Prostate gland (tissue), 2 donors: Measurements from ENCODE around the gene DPYD.

Experiments used
- POLR2A ChIP-seq: fragments of 450-650 bp; IDR thresholded peaks from one replicate; pipeline ENCODE4 v1.6.1; 2016; ENCODE audit warnings: antibody characterized with exemption, mild to moderate bottlenecking
- POLR2AphosphoS5 ChIP-seq: sonication (generic); formaldehyde crosslinking; IDR thresholded peaks from one replicate; pipeline ENCODE4 v1.6.1; 2017; ENCODE audit warnings: antibody characterized with exemption
- TF ChIP-seq, protein P1 (sequence below), 4 experiments: fragments of 200-600 bp in 2 of 4; fragments of 450-650 bp in 2 of 4; sonication (generic) in 2 of 4; IDR thresholded peaks; 1 replicate in 3 of 4; 2 replicates in 1 of 4; pipeline ENCODE4 v1.5.1; 2016 to 2019; ENCODE audit warnings: antibody characterized with exemption in 4 of 4, mild to moderate bottlenecking in 2 of 4, moderate library complexity in 2 of 4

DNA sequence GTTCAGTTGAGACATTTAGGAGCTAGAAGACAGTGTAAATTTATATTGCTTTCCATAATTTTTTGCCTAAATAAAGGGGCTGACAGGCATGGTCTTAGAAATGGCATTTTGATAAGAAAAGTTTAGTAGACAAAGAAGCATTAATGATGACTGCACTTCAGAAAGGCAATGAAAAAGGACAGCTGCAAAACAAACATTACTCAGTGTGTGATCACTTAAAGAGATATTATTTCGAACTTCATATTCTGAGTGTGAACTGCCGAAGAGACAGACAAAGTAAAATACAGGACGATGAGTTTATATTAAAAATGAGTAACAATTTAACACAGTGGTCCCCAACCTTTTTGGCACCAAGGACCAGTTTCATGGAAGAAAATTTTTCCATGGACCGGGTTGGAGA is 243.1 kb downstream of the DPYD start:
- TF ChIP-seq POLR2AphosphoS5 (no peak), POLR2A (no peak)
- TF ChIP-seq, protein P1, sequence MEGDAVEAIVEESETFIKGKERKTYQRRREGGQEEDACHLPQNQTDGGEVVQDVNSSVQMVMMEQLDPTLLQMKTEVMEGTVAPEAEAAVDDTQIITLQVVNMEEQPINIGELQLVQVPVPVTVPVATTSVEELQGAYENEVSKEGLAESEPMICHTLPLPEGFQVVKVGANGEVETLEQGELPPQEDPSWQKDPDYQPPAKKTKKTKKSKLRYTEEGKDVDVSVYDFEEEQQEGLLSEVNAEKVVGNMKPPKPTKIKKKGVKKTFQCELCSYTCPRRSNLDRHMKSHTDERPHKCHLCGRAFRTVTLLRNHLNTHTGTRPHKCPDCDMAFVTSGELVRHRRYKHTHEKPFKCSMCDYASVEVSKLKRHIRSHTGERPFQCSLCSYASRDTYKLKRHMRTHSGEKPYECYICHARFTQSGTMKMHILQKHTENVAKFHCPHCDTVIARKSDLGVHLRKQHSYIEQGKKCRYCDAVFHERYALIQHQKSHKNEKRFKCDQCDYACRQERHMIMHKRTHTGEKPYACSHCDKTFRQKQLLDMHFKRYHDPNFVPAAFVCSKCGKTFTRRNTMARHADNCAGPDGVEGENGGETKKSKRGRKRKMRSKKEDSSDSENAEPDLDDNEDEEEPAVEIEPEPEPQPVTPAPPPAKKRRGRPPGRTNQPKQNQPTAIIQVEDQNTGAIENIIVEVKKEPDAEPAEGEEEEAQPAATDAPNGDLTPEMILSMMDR (IDR thresholded peaks at IDR 0.05) = no peak
